K562 (cell line): ENCODE measurements around the gene GABBR1.

Experiments used
- CXXC5 ChIP-seq: fragments of 250-450 bp; sonication (Bioruptor Pico); IDR thresholded peaks from 2 replicates; pipeline ENCODE4 v1.8.0; 2022; ENCODE audit warnings: inconsistent platforms, mild to moderate bottlenecking, moderate library complexity
- EGR1 ChIP-seq: fragments of 450-650 bp; conservative IDR thresholded peaks from 2 replicates; pipeline ENCODE4 v1.6.1; 2017; ENCODE audit warnings: mild to moderate bottlenecking
- EZH2 ChIP-seq: IDR thresholded peaks from 2 replicates; pipeline ENCODE4 v1.6.1; 2012; ENCODE audit warnings: low read depth, mild to moderate bottlenecking, inconsistent platforms, low read length, borderline replicate concordance
- HMGN3 ChIP-seq: IDR thresholded peaks from 2 replicates; pipeline ENCODE4 v1.6.1; 2011; ENCODE audit warnings: borderline replicate concordance, low read depth, mild to moderate bottlenecking, mixed read lengths, low read length; ENCODE audit not compliant: insufficient read length; ENCODE audit errors: extremely low read depth
- JUN ChIP-seq, 2 experiments: sonication (generic) in 1 of 2; formaldehyde crosslinking in 1 of 2; IDR thresholded peaks; 2 replicates each; pipeline versions ENCODE4 v1.6.1 to v1.8.0; 2012 to 2022; ENCODE audit warnings: borderline replicate concordance in 2 of 2, mild to moderate bottlenecking in 2 of 2, improper control_type of control experiment in 1 of 2, low read depth in 1 of 2, low read length in 1 of 2, missing genetic modification reagents in 1 of 2
- KLF13 ChIP-seq: fragments of 450-650 bp; IDR thresholded peaks from 2 replicates; pipeline ENCODE4 v1.6.1; 2016; ENCODE audit warnings: missing genetic modification characterization, low read depth, mild to moderate bottlenecking, missing compliant biosample characterization, moderate library complexity, borderline replicate concordance
- MAFK ChIP-seq: IDR thresholded peaks from 2 replicates; pipeline ENCODE4 v1.6.1; 2011; ENCODE audit warnings: low read length, improper control_type of control experiment
- RFX5 ChIP-seq: IDR thresholded peaks from 2 replicates; pipeline ENCODE4 v1.6.1; 2011; ENCODE audit warnings: low read depth, mild to moderate bottlenecking, improper control_type of control experiment, low read length
- SMARCC2 ChIP-seq: fragments of 450-650 bp; IDR thresholded peaks from 2 replicates; pipeline ENCODE4 v1.6.1; 2017; ENCODE audit warnings: antibody characterized with exemption, moderate library complexity, mild to moderate bottlenecking, low read depth
- SMC3 ChIP-seq: conservative IDR thresholded peaks from 2 replicates; pipeline ENCODE4 v1.6.1; 2011; ENCODE audit warnings: low read depth, low read length, improper control_type of control experiment; ENCODE audit not compliant: insufficient read depth
- XRCC5 ChIP-seq: fragments of 200-400 bp; formaldehyde crosslinking; IDR thresholded peaks from 2 replicates; pipeline ENCODE4 v1.6.1; 2017; ENCODE audit warnings: low read depth, mild to moderate bottlenecking, low read length
- TF ChIP-seq, protein P1 (sequence below), 2 experiments: fragments of 450-650 bp; formaldehyde crosslinking in 1 of 2; IDR thresholded peaks; 2 replicates each; pipeline versions ENCODE4 v1.4.0 to v1.6.1; 2014 to 2020; ENCODE audit warnings: mild to moderate bottlenecking in 2 of 2, borderline replicate concordance in 1 of 2, low read depth in 1 of 2
- TF ChIP-seq, protein P2 (sequence below): fragments of 450-650 bp; IDR thresholded peaks from 2 replicates; pipeline ENCODE4 v1.6.1; 2016; ENCODE audit warnings: low read depth
- TF ChIP-seq, protein P3 (sequence below): IDR thresholded peaks from 2 replicates; pipeline ENCODE4 v1.6.1; 2012; ENCODE audit warnings: low read depth, low read length, improper control_type of control experiment, borderline replicate concordance

DNA sequence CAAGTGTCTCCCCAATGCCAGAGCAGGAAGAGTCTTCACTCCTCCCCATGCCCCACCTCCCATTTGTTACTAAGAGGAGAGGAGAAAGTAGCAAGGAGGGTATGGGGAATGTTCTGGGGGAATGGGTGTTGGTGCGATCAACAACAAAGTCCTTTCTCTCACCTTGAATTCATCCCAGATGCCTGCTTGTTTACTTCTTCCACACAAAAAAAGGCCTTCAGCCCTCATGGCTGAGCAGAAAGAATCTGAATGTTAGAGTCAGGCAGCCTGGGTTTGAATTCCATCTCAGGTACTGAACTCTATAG is 33.8 kb upstream of the GABBR1 start:
- no peak for TF ChIP-seq JUN (IDR thresholded peaks at IDR 0.05; ENCODE audit: borderline replicate concordance, low read depth, low read length)
- no peak for TF ChIP-seq JUN (CRISPR knock-in tag; IDR thresholded peaks at IDR 0.05; ENCODE audit: borderline replicate concordance)
- TF ChIP-seq EZH2 = no peak
- TF ChIP-seq SMARCC2 = no peak
- TF ChIP-seq RFX5 = no peak
- TF ChIP-seq, protein P1, sequence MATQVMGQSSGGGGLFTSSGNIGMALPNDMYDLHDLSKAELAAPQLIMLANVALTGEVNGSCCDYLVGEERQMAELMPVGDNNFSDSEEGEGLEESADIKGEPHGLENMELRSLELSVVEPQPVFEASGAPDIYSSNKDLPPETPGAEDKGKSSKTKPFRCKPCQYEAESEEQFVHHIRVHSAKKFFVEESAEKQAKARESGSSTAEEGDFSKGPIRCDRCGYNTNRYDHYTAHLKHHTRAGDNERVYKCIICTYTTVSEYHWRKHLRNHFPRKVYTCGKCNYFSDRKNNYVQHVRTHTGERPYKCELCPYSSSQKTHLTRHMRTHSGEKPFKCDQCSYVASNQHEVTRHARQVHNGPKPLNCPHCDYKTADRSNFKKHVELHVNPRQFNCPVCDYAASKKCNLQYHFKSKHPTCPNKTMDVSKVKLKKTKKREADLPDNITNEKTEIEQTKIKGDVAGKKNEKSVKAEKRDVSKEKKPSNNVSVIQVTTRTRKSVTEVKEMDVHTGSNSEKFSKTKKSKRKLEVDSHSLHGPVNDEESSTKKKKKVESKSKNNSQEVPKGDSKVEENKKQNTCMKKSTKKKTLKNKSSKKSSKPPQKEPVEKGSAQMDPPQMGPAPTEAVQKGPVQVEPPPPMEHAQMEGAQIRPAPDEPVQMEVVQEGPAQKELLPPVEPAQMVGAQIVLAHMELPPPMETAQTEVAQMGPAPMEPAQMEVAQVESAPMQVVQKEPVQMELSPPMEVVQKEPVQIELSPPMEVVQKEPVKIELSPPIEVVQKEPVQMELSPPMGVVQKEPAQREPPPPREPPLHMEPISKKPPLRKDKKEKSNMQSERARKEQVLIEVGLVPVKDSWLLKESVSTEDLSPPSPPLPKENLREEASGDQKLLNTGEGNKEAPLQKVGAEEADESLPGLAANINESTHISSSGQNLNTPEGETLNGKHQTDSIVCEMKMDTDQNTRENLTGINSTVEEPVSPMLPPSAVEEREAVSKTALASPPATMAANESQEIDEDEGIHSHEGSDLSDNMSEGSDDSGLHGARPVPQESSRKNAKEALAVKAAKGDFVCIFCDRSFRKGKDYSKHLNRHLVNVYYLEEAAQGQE (IDR thresholded peaks at IDR 0.05; ENCODE audit: borderline replicate concordance) = no peak
- TF ChIP-seq, protein P1 (CRISPR knock-in tag; IDR thresholded peaks at IDR 0.05; ENCODE audit: low read depth) = no peak
- TF ChIP-seq, protein P2, sequence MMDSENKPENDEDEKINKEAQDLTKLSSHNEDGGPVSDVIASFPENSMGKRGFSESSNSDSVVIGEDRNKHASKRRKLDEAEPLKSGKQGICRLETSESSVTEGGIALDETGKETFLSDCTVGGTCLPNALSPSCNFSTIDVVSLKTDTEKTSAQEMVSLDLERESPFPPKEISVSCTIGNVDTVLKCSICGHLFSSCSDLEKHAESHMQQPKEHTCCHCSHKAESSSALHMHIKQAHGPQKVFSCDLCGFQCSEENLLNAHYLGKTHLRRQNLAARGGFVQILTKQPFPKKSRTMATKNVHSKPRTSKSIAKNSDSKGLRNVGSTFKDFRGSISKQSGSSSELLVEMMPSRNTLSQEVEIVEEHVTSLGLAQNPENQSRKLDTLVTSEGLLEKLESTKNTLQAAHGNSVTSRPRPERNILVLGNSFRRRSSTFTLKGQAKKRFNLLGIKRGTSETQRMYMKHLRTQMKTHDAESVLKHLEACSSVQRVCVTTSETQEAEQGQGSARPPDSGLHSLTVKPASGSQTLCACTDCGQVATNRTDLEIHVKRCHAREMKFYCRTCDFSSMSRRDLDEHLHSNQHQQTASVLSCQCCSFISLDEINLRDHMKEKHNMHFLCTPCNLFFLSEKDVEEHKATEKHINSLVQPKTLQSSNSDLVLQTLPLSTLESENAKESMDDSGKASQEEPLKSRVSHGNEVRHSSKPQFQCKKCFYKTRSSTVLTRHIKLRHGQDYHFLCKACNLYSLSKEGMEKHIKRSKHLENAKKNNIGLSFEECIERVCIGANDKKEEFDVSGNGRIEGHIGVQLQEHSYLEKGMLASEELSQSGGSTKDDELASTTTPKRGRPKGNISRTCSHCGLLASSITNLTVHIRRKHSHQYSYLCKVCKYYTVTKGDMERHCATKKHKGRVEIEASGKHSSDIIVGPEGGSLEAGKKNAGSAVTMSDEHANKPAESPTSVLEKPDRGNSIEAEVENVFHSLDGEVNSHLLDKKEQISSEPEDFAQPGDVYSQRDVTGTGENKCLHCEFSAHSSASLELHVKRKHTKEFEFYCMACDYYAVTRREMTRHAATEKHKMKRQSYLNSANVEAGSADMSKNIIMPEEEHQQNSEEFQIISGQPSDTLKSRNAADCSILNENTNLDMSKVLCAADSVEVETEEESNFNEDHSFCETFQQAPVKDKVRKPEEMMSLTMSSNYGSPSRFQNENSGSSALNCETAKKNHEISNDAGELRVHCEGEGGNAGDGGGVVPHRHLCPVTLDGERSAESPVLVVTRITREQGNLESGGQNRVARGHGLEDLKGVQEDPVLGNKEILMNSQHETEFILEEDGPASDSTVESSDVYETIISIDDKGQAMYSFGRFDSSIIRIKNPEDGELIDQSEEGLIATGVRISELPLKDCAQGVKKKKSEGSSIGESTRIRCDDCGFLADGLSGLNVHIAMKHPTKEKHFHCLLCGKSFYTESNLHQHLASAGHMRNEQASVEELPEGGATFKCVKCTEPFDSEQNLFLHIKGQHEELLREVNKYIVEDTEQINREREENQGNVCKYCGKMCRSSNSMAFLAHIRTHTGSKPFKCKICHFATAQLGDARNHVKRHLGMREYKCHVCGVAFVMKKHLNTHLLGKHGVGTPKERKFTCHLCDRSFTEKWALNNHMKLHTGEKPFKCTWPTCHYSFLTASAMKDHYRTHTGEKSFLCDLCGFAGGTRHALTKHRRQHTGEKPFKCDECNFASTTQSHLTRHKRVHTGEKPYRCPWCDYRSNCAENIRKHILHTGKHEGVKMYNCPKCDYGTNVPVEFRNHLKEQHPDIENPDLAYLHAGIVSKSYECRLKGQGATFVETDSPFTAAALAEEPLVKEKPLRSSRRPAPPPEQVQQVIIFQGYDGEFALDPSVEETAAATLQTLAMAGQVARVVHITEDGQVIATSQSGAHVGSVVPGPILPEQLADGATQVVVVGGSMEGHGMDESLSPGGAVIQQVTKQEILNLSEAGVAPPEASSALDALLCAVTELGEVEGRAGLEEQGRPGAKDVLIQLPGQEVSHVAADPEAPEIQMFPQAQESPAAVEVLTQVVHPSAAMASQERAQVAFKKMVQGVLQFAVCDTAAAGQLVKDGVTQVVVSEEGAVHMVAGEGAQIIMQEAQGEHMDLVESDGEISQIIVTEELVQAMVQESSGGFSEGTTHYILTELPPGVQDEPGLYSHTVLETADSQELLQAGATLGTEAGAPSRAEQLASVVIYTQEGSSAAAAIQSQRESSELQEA = no peak
- TF ChIP-seq, protein P3, sequence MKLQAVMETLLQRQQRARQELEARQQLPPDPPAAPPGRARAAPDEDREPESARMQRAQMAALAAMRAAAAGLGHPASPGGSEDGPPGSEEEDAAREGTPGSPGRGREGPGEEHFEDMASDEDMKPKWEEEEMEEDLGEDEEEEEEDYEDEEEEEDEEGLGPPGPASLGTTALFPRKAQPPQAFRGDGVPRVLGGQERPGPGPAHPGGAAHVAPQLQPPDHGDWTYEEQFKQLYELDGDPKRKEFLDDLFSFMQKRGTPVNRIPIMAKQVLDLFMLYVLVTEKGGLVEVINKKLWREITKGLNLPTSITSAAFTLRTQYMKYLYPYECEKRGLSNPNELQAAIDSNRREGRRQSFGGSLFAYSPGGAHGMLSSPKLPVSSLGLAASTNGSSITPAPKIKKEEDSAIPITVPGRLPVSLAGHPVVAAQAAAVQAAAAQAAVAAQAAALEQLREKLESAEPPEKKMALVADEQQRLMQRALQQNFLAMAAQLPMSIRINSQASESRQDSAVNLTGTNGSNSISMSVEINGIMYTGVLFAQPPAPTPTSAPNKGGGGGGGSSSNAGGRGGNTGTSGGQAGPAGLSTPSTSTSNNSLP = no peak
- no peak for TF ChIP-seq CXXC5 (CRISPR knock-in tag)
- TF ChIP-seq EGR1 = no peak
- TF ChIP-seq HMGN3 = no peak
- TF ChIP-seq MAFK = no peak
- TF ChIP-seq KLF13 = no peak
- TF ChIP-seq SMC3 = no peak
- TF ChIP-seq XRCC5 = no peak
